ENCODE results near the gene UCN.

DNA sequence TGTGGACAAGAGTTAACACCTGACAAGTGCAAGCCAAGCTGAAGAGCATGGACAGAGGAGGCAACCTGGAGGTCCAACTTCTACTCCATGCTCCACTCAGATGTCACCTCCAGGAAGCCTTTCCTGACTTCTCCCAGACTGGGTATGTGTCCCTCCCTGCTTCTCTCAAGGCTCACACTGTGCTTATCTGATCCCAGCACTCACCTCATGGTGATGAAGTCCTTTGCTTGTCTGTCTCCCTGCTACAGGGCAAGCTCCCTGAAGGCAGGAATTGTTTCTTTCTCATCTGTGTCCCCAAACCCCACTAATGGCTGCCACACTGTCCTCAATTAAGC lies 42.7 kb downstream of the UCN start:
- TF ChIP-seq, protein P1, sequence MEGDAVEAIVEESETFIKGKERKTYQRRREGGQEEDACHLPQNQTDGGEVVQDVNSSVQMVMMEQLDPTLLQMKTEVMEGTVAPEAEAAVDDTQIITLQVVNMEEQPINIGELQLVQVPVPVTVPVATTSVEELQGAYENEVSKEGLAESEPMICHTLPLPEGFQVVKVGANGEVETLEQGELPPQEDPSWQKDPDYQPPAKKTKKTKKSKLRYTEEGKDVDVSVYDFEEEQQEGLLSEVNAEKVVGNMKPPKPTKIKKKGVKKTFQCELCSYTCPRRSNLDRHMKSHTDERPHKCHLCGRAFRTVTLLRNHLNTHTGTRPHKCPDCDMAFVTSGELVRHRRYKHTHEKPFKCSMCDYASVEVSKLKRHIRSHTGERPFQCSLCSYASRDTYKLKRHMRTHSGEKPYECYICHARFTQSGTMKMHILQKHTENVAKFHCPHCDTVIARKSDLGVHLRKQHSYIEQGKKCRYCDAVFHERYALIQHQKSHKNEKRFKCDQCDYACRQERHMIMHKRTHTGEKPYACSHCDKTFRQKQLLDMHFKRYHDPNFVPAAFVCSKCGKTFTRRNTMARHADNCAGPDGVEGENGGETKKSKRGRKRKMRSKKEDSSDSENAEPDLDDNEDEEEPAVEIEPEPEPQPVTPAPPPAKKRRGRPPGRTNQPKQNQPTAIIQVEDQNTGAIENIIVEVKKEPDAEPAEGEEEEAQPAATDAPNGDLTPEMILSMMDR (conservative IDR thresholded peaks at IDR 0.05) = no peak
- TF ChIP-seq ZFX (IDR thresholded peaks at IDR 0.05) = no peak

Data from C4-2B (cell line).